HCT116 (cell line): ENCODE results near the gene MEIS2. TPM values are rescaled to one million over a fixed set of nuclear protein-coding genes. Genes with fewer than 3 reads are reported as not detected.

ENCODE experiments used
- ATAC-seq: fragments of 200-7000 bp; cut with Tn5 transposase; 2 replicates; pipeline ENCODE4 v1.9.1; 2020; ENCODE audit warnings: mild to moderate bottlenecking, moderate library complexity
- BruUV-seq: library from RNA; stranded (reverse); fragments of 400-500 nt; replicated peaks from 2 replicates; lab custom pipeline; 2021; lab: Mats Ljungman, UMichigan
- CTCF ChIA-PET: fragments of 300-600 bp; sonication (Branson Sonifier 250); formaldehyde crosslinking; loops from one replicate; lab custom pipeline; 2021; ENCODE audit warnings: antibody characterized with exemption; lab: Charles Lee
- POLR2A ChIA-PET: fragments of 300-600, 350-600 bp; sonication (Branson Sonifier 250); formaldehyde crosslinking; loops from one replicate; lab custom pipeline; 2021; ENCODE audit warnings: antibody characterized with exemption; lab: Charles Lee
- RAD21 ChIA-PET, 2 experiments: fragments of 300-600 bp; sonication (Branson Sonifier 250); formaldehyde crosslinking; loops; one replicate each; lab custom pipeline; 2023; ENCODE audit warnings: low total read pairs in 2 of 2; ENCODE audit not compliant: uncharacterized antibody in 2 of 2, unreplicated experiment in 2 of 2, low non-redundant PET in 1 of 2; lab: Charles Lee
- DNase-seq: peaks from one replicate; pipeline ENCODE4 v3.0.0-alpha.2; 2010; ENCODE audit warnings: low read depth, low spot score
- H2AFZ ChIP-seq: fragments of 200-600 bp; shearing (Covaris generic), sonication (generic); 2 replicates; pipeline ENCODE4 v1.6.1; 2017; ENCODE audit warnings: low read depth, mixed run types, mixed read lengths, antibody characterized with exemption, low read length; ENCODE audit not compliant: poor library complexity, severe bottlenecking
- H3K27ac ChIP-seq: 2 replicates; pipeline ENCODE4 v1.5.1; 2012; ENCODE audit warnings: low read depth, low read length
- H3K27me3 ChIP-seq: fragments of 200-600 bp; sonication (generic); 2 replicates; pipeline ENCODE4 v1.6.1; 2016; ENCODE audit warnings: mixed run types, low read length, mixed read lengths; ENCODE audit not compliant: insufficient read depth
- H3K36me3 ChIP-seq, 2 experiments: fragments of 200-500 bp in 1 of 2; fragments of 200-600 bp in 1 of 2; sonication (Bioruptor generic) in 1 of 2; sonication (generic) in 1 of 2; 2 replicates each; pipeline versions ENCODE4 v1.5.1 to v1.6.1; 2014 to 2016; ENCODE audit warnings: low read length in 2 of 2, inconsistent platforms in 1 of 2, mixed read lengths in 1 of 2, mixed run types in 1 of 2; ENCODE audit not compliant: insufficient read depth in 2 of 2, control insufficient read depth in 1 of 2
- H3K4me1 ChIP-seq, 2 experiments: fragments of 200-600 bp in 1 of 2; sonication (generic) in 1 of 2; 2 replicates each; pipeline versions ENCODE4 v1.5.1 to v1.6.1; 2012 to 2017; ENCODE audit warnings: low read length in 2 of 2, inconsistent platforms in 1 of 2, mild to moderate bottlenecking in 1 of 2, mixed read lengths in 1 of 2, mixed run types in 1 of 2, moderate library complexity in 1 of 2; ENCODE audit not compliant: insufficient read depth in 2 of 2, control insufficient read depth in 1 of 2
- H3K4me2 ChIP-seq: fragments of 200-600 bp; sonication (generic); 2 replicates; pipeline ENCODE4 v1.6.1; 2017; ENCODE audit warnings: mixed run types, low read length, mixed read lengths
- H3K4me3 ChIP-seq, 2 experiments: fragments of 200-600 bp in 1 of 2; sonication (generic) in 1 of 2; replicated peaks in 1 of 2; 2 replicates each; pipeline ENCODE4 v1.5.1; 2011 to 2016; ENCODE audit warnings: low read length in 2 of 2, control low read depth in 1 of 2, low read depth in 1 of 2, mild to moderate bottlenecking in 1 of 2, mixed read lengths in 1 of 2, mixed run types in 1 of 2
- H3K79me2 ChIP-seq: fragments of 200-600 bp; sonication (generic); 2 replicates; pipeline ENCODE4 v1.6.1; 2017; ENCODE audit warnings: mild to moderate bottlenecking, mixed run types, low read length, moderate library complexity, mixed read lengths; ENCODE audit not compliant: insufficient read depth
- H3K9ac ChIP-seq: fragments of 200-600 bp; sonication (generic); 2 replicates; pipeline ENCODE4 v1.6.1; 2016; ENCODE audit warnings: low read length, mixed read lengths
- H3K9me2 ChIP-seq: fragments of 200-600 bp; sonication (generic), shearing (Covaris generic); 2 replicates; pipeline ENCODE4 v1.6.1; 2017; ENCODE audit warnings: mixed run types, mild to moderate bottlenecking, moderate library complexity; ENCODE audit not compliant: insufficient read depth
- H3K9me3 ChIP-seq, 2 experiments: fragments of 200-500 bp in 1 of 2; fragments of 200-600 bp in 1 of 2; sonication (Bioruptor generic) in 1 of 2; sonication (generic) in 1 of 2; 2 replicates each; pipeline ENCODE4 v1.6.1; 2014 to 2017; ENCODE audit warnings: low read length in 2 of 2, mixed read lengths in 2 of 2, inconsistent platforms in 1 of 2, low read depth in 1 of 2, mild to moderate bottlenecking in 1 of 2, mixed run types in 1 of 2, moderate library complexity in 1 of 2; ENCODE audit not compliant: control insufficient read depth in 1 of 2, insufficient read depth in 1 of 2
- H4K20me1 ChIP-seq: fragments of 200-600 bp; sonication (generic), shearing (Covaris generic); 2 replicates; pipeline ENCODE4 v1.6.1; 2017; ENCODE audit warnings: mixed run types, mild to moderate bottlenecking, moderate library complexity; ENCODE audit not compliant: insufficient read depth
- ATF3 ChIP-seq: IDR thresholded peaks from 2 replicates; pipeline ENCODE4 v1.6.1; 2012
- CBX3 ChIP-seq: IDR thresholded peaks from 2 replicates; pipeline ENCODE4 v1.6.1; 2012; ENCODE audit warnings: low read depth
- CTCF ChIP-seq, 3 experiments: fragments of 200-600 bp in 1 of 3; sonication (generic) in 1 of 3; IDR thresholded peaks in 2 of 3; conservative IDR thresholded peaks in 1 of 3; 2 replicates each; pipeline ENCODE4 v1.5.1; 2012 to 2017; ENCODE audit warnings: low read depth in 2 of 3, low read length in 2 of 3, antibody characterized with exemption in 1 of 3, borderline replicate concordance in 1 of 3, control low read depth in 1 of 3, mild to moderate bottlenecking in 1 of 3, mixed read lengths in 1 of 3, mixed run types in 1 of 3, moderate library complexity in 1 of 3; ENCODE audit not compliant: insufficient read depth in 1 of 3
- ELF1 ChIP-seq: IDR thresholded peaks from 2 replicates; pipeline ENCODE4 v1.6.1; 2012; ENCODE audit warnings: low read depth, borderline replicate concordance
- EZH2 ChIP-seq: fragments of 200-600 bp; sonication (generic); IDR thresholded peaks from 2 replicates; pipeline ENCODE4 v1.6.1; 2017; ENCODE audit warnings: antibody characterized with exemption, mixed run types
- EZH2phosphoT487 ChIP-seq: fragments of 200-600 bp; IDR thresholded peaks from 2 replicates; pipeline ENCODE4 v1.6.1; 2018; ENCODE audit warnings: antibody characterized with exemption, borderline replicate concordance
- JUND ChIP-seq: IDR thresholded peaks from 2 replicates; pipeline ENCODE4 v1.6.1; 2012
- MAX ChIP-seq: IDR thresholded peaks from 2 replicates; pipeline ENCODE4 v1.6.1; 2012
- POLR2A ChIP-seq: IDR thresholded peaks from 2 replicates; pipeline ENCODE4 v1.7.0; 2011; ENCODE audit warnings: borderline replicate concordance; ENCODE audit not compliant: insufficient read depth, insufficient read length; ENCODE audit errors: extremely low read depth
- POLR2AphosphoS5 ChIP-seq: IDR thresholded peaks from 2 replicates; pipeline ENCODE4 v1.6.1; 2011; ENCODE audit warnings: mild to moderate bottlenecking, low read depth, low read length, moderate library complexity
- REST ChIP-seq: IDR thresholded peaks from 2 replicates; pipeline ENCODE4 v1.6.1; 2012; ENCODE audit warnings: low read depth
- SIN3A ChIP-seq: IDR thresholded peaks from 2 replicates; pipeline ENCODE4 v1.6.1; 2012; ENCODE audit warnings: low read depth
- SRF ChIP-seq: IDR thresholded peaks from 2 replicates; pipeline ENCODE4 v1.6.1; 2012; ENCODE audit warnings: low read depth
- TCF7L2 ChIP-seq: IDR thresholded peaks from 2 replicates; pipeline ENCODE4 v1.7.0; 2011; ENCODE audit warnings: borderline replicate concordance, inconsistent platforms; ENCODE audit not compliant: insufficient read depth, insufficient read length; ENCODE audit errors: extremely low read depth
- YY1 ChIP-seq: IDR thresholded peaks from 2 replicates; pipeline ENCODE4 v1.6.1; 2011; ENCODE audit warnings: low read length, low read depth, moderate library complexity, mild to moderate bottlenecking; ENCODE audit not compliant: insufficient replicate concordance; ENCODE audit errors: extremely low read depth
- ZFX ChIP-seq: fragments of 450-650 bp; IDR thresholded peaks from 2 replicates; pipeline ENCODE4 v1.6.1; 2017
- ZNF274 ChIP-seq: fragments of 200-500 bp; sonication (Bioruptor generic); IDR thresholded peaks from 2 replicates; pipeline ENCODE4 v1.6.1; 2014; ENCODE audit warnings: mild to moderate bottlenecking, low read depth, low read length, inconsistent platforms
- intact Hi-C: fragments of 100-400 bp; cut with micrococcal nuclease; formaldehyde crosslinking; loops from 2 replicates; pipeline ENCODE4 v1.10.0; 2022
- total RNA-seq: library from RNA; stranded (reverse); gene quantifications from one replicate; pipeline ENCODE4 v1.2.1, GENCODE V29; 2021; ENCODE audit not compliant: unreplicated experiment

MEIS2 gene
- total RNA-seq, 1 experiment from 2014 or later, result 11.5 TPM

GRCh38 chr15:36977659-36978058 lies 122.7 kb downstream of the MEIS2 start:
- Histone ChIP-seq H4K20me1 (no peaks in the 10 kb centered on the region), H3K27ac (no peak overlapping the region), H3K9me2 (no peaks in the 10 kb centered on the region), H3K4me2 (no peak overlapping the region), H3K9ac (no peak overlapping the region), H2AFZ (no peak overlapping the region), H3K4me1 (no peaks in the 10 kb centered on the region), H3K36me3 (no peaks in the 10 kb centered on the region)
- ATAC-seq, result no peak
- ChIA-PET POLR2A (no interaction called here), CTCF (no interaction called here)
- intact Hi-C loops, result no loop called here
- no peak for DNase-seq
- no TSS peak for BruUV-seq
- no peak for TF ChIP-seq CBX3
- TF ChIP-seq SIN3A, result no peak
- TF ChIP-seq ZNF274, result no peak
- TF ChIP-seq MAX, result no peak
- TF ChIP-seq POLR2AphosphoS5, result no peak
- TF ChIP-seq EZH2, result no peak
- TF ChIP-seq JUND, result no peak
- no peak for TF ChIP-seq TCF7L2
- TF ChIP-seq POLR2A, result no peak
- TF ChIP-seq, all 23 proteins: peak for 0
- RAD21 ChIA-PET, result no interaction called here
- no peaks in the 10 kb centered on the region for H3K79me2 ChIP-seq
- H3K27me3 ChIP-seq, result no peaks in the 10 kb centered on the region
- no peaks in the 10 kb centered on the region for H3K9me3 ChIP-seq
- H3K4me3 ChIP-seq, result no peak overlapping the region

- ChIA-PET RAD21 (no interaction called here), CTCF (no interaction called here), POLR2A (no interaction called here)
- Histone ChIP-seq H4K20me1 (no peaks in the 10 kb centered on the region), H3K9me3 (no peaks in the 10 kb centered on the region), H3K9me2 (no peaks in the 10 kb centered on the region), H3K36me3 (no peaks in the 10 kb centered on the region), H3K9ac (no peak overlapping the region), H3K4me2 (no peak overlapping the region), H3K79me2 (no peaks in the 10 kb centered on the region), H3K4me3 (no peak overlapping the region), H3K4me1 (no peaks in the 10 kb centered on the region), H3K27ac (no peak overlapping the region), H3K27me3 (no peaks in the 10 kb centered on the region), H2AFZ (no peak overlapping the region)
- intact Hi-C loops, result no loop called here
- ATAC-seq (no peak), DNase-seq (no peak)
- BruUV-seq, result no TSS peak
- TF ChIP-seq CBX3, result no peak
- TF ChIP-seq EZH2, result no peak
- TF ChIP-seq SIN3A, result no peak
- no peak for TF ChIP-seq ELF1
- no peak for TF ChIP-seq EZH2phosphoT487
- no peak for TF ChIP-seq CTCF (IDR thresholded peaks at IDR 0.05 in 2 of 3, conservative IDR thresholded peaks at IDR 0.05 in 1 of 3; ENCODE audit: borderline replicate concordance in 1 of 3, insufficient read depth in 1 of 3, low read depth in 2 of 3, low read length in 2 of 3)
- no peak for TF ChIP-seq JUND
- TF ChIP-seq ZFX, result no peak
- no peak for TF ChIP-seq ATF3
- TF ChIP-seq YY1, result no peak
- no peak for TF ChIP-seq REST
- no peak for TF ChIP-seq SRF
Observed at GRCh38 chr15:36972704-36973103, 127.6 kb downstream of the MEIS2 start.
